ENCODE measurements around the gene NFKB2.

The NFKB2 gene

GRCh38 chr10:102419269-102420180 is 24.0 kb downstream of the NFKB2 start:
- DNase-seq (ENCODE audit: low read depth, low spot score): peak; percentile 55
- H3K4me3 ChIP-seq (ENCODE audit: low read length): peak overlapping the region; percentile 87

- H3K4me3 ChIP-seq (ENCODE audit: low read length): peak overlapping the region; percentile 87
- peak; percentile 11 for DNase-seq (ENCODE audit: low read depth, low spot score)
Observed at GRCh38 chr10:102420181-102420713, 24.7 kb downstream of the NFKB2 start.

GRCh38 chr10:102420714-102421506 is 25.4 kb downstream of the NFKB2 start, which contains the start of gene FBXL15:
Gene FBXL15 (plus strand): TSS chr10:102420836. CDS start chr10:102421130, 294 bp downstream.
- H3K4me3 ChIP-seq (ENCODE audit: low read length): peak within 1 kb of the TSS; percentile 87
- peak; percentile 93 for DNase-seq (ENCODE audit: low read depth, low spot score)

GRCh38 chr10:102421507-102421756 is 25.9 kb downstream of the NFKB2 start:
- no peak for DNase-seq (ENCODE audit: low read depth, low spot score)

GRCh38 chr10:102421757-102422512 is 26.4 kb downstream of the NFKB2 start:
- H3K4me3 ChIP-seq (ENCODE audit: low read length): peak overlapping the region; percentile 87

More at GRCh38 chr10:102421507-102421756, 25.9 kb downstream of the NFKB2 start:
- peak overlapping the region; percentile 87 for H3K4me3 ChIP-seq (ENCODE audit: low read length)

GRCh38 chr10:102422545-102423129 is 27.1 kb downstream of the NFKB2 start:
- DNase-seq (ENCODE audit: low read depth, low spot score): no peak
- H3K4me3 ChIP-seq (ENCODE audit: low read length): no peak overlapping the region

More at GRCh38 chr10:102421757-102422512, 26.4 kb downstream of the NFKB2 start:
- no peak for DNase-seq (ENCODE audit: low read depth, low spot score)

- no peak for DNase-seq (ENCODE audit: low read depth, low spot score)
- no peak overlapping the region for H3K4me3 ChIP-seq (ENCODE audit: low read length)
Observed at GRCh38 chr10:102423372-102423968, 28.0 kb downstream of the NFKB2 start.

- DNase-seq (ENCODE audit: low read depth, low spot score): no peak
- H3K4me3 ChIP-seq (ENCODE audit: low read length): no peak overlapping the region
Observed at GRCh38 chr10:102424145-102424544, 28.6 kb downstream of the NFKB2 start.

GRCh38 chr10:102424916-102425315 is 29.4 kb downstream of the NFKB2 start:
- no peak overlapping the region for H3K4me3 ChIP-seq (ENCODE audit: low read length)
- DNase-seq (ENCODE audit: low read depth, low spot score): no peak

- DNase-seq (ENCODE audit: low read depth, low spot score): no peak
- H3K4me3 ChIP-seq (ENCODE audit: low read length): no peak overlapping the region
Observed at GRCh38 chr10:102425444-102425843, 29.9 kb downstream of the NFKB2 start.

GRCh38 chr10:102426803-102427287 is 31.3 kb downstream of the NFKB2 start:
- no peak overlapping the region for H3K4me3 ChIP-seq (ENCODE audit: low read length)
- DNase-seq (ENCODE audit: low read depth, low spot score): no peak

GRCh38 chr10:102429468-102429867 is 34.0 kb downstream of the NFKB2 start:
- no peak for DNase-seq (ENCODE audit: low read depth, low spot score)
- H3K4me3 ChIP-seq (ENCODE audit: low read length): no peak overlapping the region

- DNase-seq (ENCODE audit: low read depth, low spot score): no peak
Observed at GRCh38 chr10:102431452-102432124, 36.1 kb downstream of the NFKB2 start.

GRCh38 chr10:102432162-102432950 is 36.9 kb downstream of the NFKB2 start, which contains the start of gene CUEDC2:
Gene CUEDC2 (minus strand): TSS chr10:102432574. CDS start chr10:102425188, 7,386 bp downstream.
- peak within 1 kb of the TSS; percentile 98 for H3K4me3 ChIP-seq (ENCODE audit: low read length)
- peak; percentile 96 for DNase-seq (ENCODE audit: low read depth, low spot score)

More at GRCh38 chr10:102431452-102432124, 36.1 kb downstream of the NFKB2 start:
- H3K4me3 ChIP-seq (ENCODE audit: low read length): peak overlapping the region; percentile 98

GRCh38 chr10:102433619-102434046 is 38.1 kb downstream of the NFKB2 start:
- no peak for DNase-seq (ENCODE audit: low read depth, low spot score)
- H3K4me3 ChIP-seq (ENCODE audit: low read length): no peak overlapping the region

- no peak for DNase-seq (ENCODE audit: low read depth, low spot score)
- no peak overlapping the region for H3K4me3 ChIP-seq (ENCODE audit: low read length)
Observed at GRCh38 chr10:102434394-102435132, 39.1 kb downstream of the NFKB2 start.

All from Jurkat, Clone E6-1 (cell line).